H7 (cell line): ENCODE data around the gene SIGLEC14. TPM values are rescaled to one million over a fixed set of nuclear protein-coding genes. Genes with fewer than 3 reads are reported as not detected.
"Not testable (repeated sequence)": the region's sequence is repeated elsewhere in the genome, so short reads cannot be mapped to it uniquely, and the experiment has no call there.

Source experiments
- DNase-seq: peaks from one replicate; pipeline ENCODE4 v3.0.0; 2012
- H3K27me3 ChIP-seq: 2 replicates; pipeline ENCODE4 v1.6.0; 2011; ENCODE audit warnings: mild to moderate bottlenecking, low read length; ENCODE audit not compliant: control insufficient read depth, insufficient read depth
- H3K36me3 ChIP-seq: replicated peaks from 2 replicates; pipeline ENCODE4 v1.5.1; 2011; ENCODE audit warnings: low read length; ENCODE audit not compliant: control insufficient read depth, insufficient read depth
- H3K4me3 ChIP-seq: 2 replicates; pipeline ENCODE4 v1.5.1; 2011; ENCODE audit warnings: low read depth, mild to moderate bottlenecking, control low read depth, low read length, moderate library complexity; ENCODE audit not compliant: insufficient read depth
- total RNA-seq: library from RNA; depleted of rRNA; stranded (reverse); fragments of >200 nt; shearing (Covaris generic); gene quantifications from 2 replicates; pipeline ENCODE4 v1.2.3, GENCODE V29; 2014; rRNA removed

Gene SIGLEC14, protein sequence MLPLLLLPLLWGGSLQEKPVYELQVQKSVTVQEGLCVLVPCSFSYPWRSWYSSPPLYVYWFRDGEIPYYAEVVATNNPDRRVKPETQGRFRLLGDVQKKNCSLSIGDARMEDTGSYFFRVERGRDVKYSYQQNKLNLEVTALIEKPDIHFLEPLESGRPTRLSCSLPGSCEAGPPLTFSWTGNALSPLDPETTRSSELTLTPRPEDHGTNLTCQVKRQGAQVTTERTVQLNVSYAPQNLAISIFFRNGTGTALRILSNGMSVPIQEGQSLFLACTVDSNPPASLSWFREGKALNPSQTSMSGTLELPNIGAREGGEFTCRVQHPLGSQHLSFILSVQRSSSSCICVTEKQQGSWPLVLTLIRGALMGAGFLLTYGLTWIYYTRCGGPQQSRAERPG
- total RNA-seq, result not detected in 2 replicates

GRCh38 chr19:51646730-51647129, at the start of gene SIGLEC14:
TSS of gene SIGLEC14 (minus strand) at chr19:51646825. CDS start at chr19:51646759, 66 bp downstream.
- H3K36me3 ChIP-seq, H3K4me3 ChIP-seq, DNase-seq, H3K27me3 ChIP-seq: not testable (repeated sequence)

DNA sequence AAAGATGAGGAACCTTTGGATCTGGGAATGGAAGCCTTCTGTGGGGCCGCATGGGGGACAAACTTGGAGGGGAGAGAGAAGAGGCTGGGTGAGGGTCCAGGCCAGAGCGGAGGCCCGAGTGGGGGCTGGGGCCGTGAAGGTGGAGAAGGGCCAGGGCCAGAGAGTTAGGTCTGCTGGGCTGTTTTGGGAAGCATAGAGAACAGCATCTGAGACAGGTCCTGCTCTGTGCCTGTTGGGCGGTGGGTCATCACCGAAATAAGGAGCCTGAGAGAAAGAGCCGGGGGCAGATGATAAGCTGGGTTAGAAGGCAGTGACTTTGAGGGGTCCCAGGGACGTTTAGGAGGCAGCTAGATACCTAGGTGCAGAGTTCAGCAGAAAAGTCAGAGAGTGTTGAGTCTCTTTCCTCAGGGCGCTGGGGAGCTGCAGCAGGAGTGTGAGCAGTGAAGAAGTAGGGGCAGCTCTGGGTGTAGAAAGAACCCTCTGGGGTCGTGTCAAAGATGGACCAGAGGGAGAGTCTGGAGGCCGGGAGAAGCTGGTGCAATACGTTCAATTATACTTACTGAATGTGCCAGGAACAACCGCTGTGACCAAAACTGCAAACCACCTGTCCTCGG, 49.2 kb upstream of the SIGLEC14 start:
- no peak for DNase-seq
- H3K36me3 ChIP-seq, result peaks cover 3% of the 10 kb centered on the region

GRCh38 chr19:51695088-51695487, 48.5 kb upstream of the SIGLEC14 start:
- peaks cover 3% of the 10 kb centered on the region for H3K36me3 ChIP-seq
- peak; percentile 14 for DNase-seq
- H3K27me3 ChIP-seq, result no peaks in the 10 kb centered on the region
- no peak overlapping the region for H3K4me3 ChIP-seq

More for the DNA sequence above, 49.2 kb upstream of the SIGLEC14 start:
- Histone ChIP-seq H3K27me3 (no peaks in the 10 kb centered on the region), H3K4me3 (no peak overlapping the region)

DNA sequence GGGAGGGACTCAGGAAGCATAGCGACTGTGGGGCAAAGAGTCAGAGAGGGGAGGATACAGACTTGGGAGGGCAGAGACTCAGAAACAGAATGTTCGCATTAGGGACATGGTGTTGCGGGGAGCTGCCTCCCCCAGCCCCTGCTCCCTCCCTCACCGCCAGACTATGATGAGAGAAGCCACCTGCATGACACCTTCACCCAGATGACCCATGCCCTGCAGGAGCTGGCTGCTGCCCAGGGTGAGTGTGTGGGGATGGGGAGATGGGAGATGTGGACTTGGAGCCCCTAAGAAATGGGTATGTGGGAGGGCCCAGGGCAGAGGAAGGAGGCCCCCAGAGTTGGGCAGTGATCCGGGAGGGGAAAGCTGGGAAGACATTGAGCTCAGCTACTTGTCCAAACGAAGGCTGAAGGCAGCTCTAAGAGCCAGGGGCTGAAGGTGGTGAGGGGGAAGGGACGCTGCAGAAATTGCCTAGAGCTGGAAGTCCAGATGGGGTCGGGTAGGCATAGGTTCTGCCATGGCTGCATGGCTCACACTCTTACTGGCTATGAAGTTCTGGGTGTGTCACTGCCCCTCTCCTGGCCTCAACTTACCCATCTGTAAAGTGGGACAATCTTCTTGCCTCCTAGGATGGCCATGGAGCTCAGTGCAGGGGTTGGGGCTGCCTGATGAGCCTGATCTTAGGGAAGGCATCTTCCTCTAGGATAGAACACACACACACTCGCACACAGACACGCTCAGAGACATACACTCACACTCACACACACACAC, 47.9 kb upstream of the SIGLEC14 start:
- H3K36me3 ChIP-seq, result peaks cover 3% of the 10 kb centered on the region
- no peak overlapping the region for H3K4me3 ChIP-seq
- H3K27me3 ChIP-seq, result no peaks in the 10 kb centered on the region
- peak; percentile 12 for DNase-seq

DNA sequence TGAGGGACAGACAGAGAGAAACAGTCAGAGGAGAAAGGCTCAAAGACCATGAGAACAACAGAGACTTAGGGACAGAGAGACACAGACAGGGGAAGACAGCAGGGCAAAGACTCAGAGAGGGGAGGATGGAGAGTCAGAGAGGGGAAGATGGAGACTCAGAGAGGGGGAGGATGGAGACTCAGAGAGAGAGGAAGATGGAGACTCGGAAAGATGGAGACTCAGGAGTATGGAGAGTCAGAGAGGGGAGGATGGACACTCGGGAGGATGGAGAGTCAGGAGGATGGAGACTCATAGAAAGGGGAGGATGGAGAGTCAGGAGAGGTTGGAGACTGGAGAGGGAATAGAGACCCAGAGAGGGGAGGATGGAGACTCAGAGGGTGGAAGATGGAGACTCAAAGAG, 47.2 kb upstream of the SIGLEC14 start:
- no peak for DNase-seq
- H3K27me3 ChIP-seq, result no peaks in the 10 kb centered on the region
- H3K4me3 ChIP-seq, result no peak overlapping the region
- peaks cover 1% of the 10 kb centered on the region for H3K36me3 ChIP-seq

- no peak within 1 kb of the TSS for H3K4me3 ChIP-seq
- peak; percentile 22 for DNase-seq
- no peaks in the 10 kb centered on the region for H3K27me3 ChIP-seq
- H3K36me3 ChIP-seq, result peaks cover 1% of the 10 kb centered on the region; the same call in 1 of the 2 replicates
These were observed 46.6 kb upstream of the SIGLEC14 start, which contains the start of gene SPACA6 for GRCh38 chr19:51693260-51693659. TSS of gene SPACA6 (plus strand) at chr19:51693330. CDS start at chr19:51693527, 197 bp downstream.

GRCh38 chr19:51692468-51692867, 45.8 kb upstream of the SIGLEC14 start:
- Histone ChIP-seq H3K4me3 (no peak overlapping the region), H3K36me3 (peaks cover 1% of the 10 kb centered on the region; the same call in 1 of the 2 replicates), H3K27me3 (no peaks in the 10 kb centered on the region)
- peak; percentile 44 for DNase-seq

DNA sequence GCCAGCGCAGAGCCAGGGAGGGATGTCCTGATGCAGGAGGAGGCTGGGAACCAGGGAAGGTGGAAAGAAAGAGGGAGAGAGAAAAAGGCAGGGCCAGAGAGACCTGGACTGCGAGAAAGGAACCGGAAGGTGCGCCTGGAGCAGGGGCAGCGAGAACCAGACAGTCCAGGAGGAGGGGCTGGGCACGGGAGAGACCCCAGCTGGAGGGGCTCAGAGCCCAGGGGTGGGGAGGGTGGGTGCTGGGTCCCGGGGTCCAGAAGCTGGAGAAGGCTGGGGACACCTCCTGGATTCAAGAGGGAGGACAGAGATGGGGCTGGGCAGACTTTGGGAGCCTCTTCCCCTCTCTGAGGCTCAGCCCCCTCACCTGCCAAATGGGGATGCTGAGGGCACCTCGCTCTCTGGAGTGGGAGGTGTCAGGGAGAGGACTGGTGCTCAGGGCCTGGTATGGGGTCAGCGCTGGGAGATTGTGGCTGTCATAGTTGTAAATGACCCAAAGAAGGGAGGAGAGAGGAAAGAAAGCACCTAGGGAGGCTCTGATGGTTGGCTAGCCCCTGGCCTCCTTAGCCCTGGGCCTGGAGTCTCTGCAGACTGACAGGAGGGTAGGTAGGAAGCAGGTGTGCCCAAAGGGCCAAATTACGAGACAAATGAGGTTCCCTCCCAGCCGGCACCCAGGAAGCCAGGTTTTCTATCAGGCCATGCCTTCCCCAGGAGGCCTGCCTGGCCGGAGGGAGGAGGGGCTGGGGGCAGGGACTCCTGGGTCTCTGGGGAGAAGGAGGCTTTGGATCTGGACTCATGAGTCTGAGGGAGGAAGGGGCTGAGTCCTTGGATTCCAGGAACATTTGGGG, 45.2 kb upstream of the SIGLEC14 start:
- Histone ChIP-seq H3K4me3 (peak overlapping the region; percentile 78), H3K36me3 (peaks cover 1% of the 10 kb centered on the region; the same call in 1 of the 2 replicates), H3K27me3 (no peaks in the 10 kb centered on the region)
- DNase-seq, result peak; percentile 52

- Histone ChIP-seq H3K36me3 (peaks cover 1% of the 10 kb centered on the region; the same call in 1 of the 2 replicates), H3K27me3 (no peaks in the 10 kb centered on the region), H3K4me3 (peak overlapping the region; percentile 78)
- no peak for DNase-seq
These were observed 44.5 kb upstream of the SIGLEC14 start for GRCh38 chr19:51691074-51691583.

DNA sequence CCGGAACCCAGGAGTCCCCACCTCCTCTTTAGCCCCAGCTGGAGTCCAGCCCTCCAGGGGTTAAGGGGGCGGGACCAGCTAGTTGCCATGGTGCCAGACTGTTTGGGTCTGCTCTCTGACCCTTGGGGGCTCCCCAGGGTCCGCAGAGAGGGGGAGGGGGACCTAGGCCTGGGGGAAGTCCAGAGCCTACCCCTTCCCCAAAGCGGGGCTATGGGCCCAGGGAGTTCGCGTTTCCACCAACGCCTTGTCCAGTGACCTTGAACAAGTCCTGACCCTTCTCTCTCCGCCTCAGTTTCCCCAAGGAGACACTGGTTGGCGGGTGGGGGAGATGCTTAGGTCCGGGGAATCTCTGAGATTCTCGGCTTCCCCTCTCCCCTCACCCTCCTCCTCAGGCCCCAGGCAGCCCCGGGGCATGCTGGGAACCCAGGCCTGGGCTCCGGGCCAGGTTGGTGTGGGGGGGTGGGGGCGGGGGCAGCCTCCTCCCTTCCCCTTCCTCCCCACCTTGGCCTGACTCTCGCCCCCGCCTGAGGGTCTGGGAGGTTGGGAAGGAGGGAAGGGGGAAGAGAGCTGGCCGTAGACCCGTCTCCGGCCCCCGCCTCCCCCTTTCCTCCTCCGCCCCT, 43.9 kb upstream of the SIGLEC14 start:
- DNase-seq, result peak; percentile 85
- Histone ChIP-seq H3K4me3 (peak overlapping the region; percentile 78), H3K27me3 (no peaks in the 10 kb centered on the region), H3K36me3 (peaks cover 1% of the 10 kb centered on the region; the same call in 1 of the 2 replicates)

DNA sequence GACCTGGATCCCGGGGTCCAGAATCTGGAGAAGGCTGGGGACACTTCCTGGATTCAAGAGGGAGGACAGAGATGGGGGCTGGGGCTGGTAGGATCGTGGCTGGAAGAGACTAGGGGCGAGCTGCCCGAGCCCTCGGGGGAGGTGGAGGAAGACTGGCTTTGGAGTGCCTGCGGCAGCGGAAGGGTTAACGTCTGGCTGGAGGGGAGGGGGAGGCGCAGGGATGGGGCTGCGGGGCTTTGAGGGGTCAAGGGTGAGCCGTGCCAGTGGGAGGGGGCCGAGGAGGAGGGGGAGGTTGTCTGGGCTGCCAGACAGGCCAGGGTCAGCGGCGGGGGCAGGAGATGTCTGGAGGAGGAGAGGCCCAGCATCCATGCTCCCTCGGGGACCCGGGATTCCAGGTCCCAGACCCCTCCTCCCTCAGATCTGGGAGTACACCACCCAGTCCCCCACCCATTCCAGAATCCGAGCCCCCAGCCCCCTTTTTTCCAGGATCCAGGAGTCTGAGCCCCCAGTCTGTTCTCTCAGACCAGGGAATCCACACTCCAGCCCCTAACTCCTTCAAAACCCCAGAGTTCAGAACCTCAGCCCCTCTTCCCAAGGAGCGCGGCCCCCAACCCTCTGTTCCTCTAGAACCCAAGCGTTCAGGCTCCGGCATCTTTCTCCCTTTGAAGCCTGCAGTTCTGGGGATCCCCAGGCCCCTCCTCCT, 43.3 kb upstream of the SIGLEC14 start:
- Histone ChIP-seq H3K27me3 (no peaks in the 10 kb centered on the region), H3K36me3 (no peaks in the 10 kb centered on the region), H3K4me3 (peak overlapping the region; percentile 78)
- peak; percentile 89 for DNase-seq

GRCh38 chr19:51688671-51689571, 42.3 kb upstream of the SIGLEC14 start:
- Histone ChIP-seq H3K4me3 (peak overlapping the region; percentile 78), H3K36me3 (no peaks in the 10 kb centered on the region), H3K27me3 (no peaks in the 10 kb centered on the region)
- peak; percentile 91 for DNase-seq
